Measurements from ENCODE around the gene GIMAP4. TPM values are rescaled to one million over a fixed set of nuclear protein-coding genes. Genes with fewer than 3 reads are reported as not detected.

The GIMAP4 gene
- polyA plus RNA-seq: 0.19 TPM in 1 of 2 replicates, not detected in the other

GRCh38 chr7:150567169-150567568 lies at the start of gene GIMAP4:
Gene GIMAP4 (plus strand): TSS chr7:150567390. CDS start chr7:150569902, 2,512 bp downstream.

Other genes starting within 250 kb of the GIMAP4 start
- gene LRRC61, start 244.0 kb upstream of the GIMAP4 start, polyA plus RNA-seq: 0.67 and 2.2 TPM in 2 replicates
- gene ACTR3C, start 243.8 kb upstream of the GIMAP4 start, polyA plus RNA-seq: 27.7 and 40.6 TPM in 2 replicates
- gene RARRES2, start 225.8 kb upstream of the GIMAP4 start, polyA plus RNA-seq: 1.3 and 1.9 TPM in 2 replicates
- 7.0 and 15.3 TPM in 2 replicates for gene REPIN1, start 198.6 kb upstream of the GIMAP4 start, polyA plus RNA-seq
- 0.22 and 0.38 TPM in 2 replicates for gene ZNF775, start 188.1 kb upstream of the GIMAP4 start, polyA plus RNA-seq
- 0.38 TPM in 1 of 2 replicates, not detected in the other for gene GIMAP8, start 116.8 kb upstream of the GIMAP4 start, polyA plus RNA-seq
- gene GIMAP7, start 52.5 kb upstream of the GIMAP4 start, polyA plus RNA-seq: 0.25 and 1.0 TPM in 2 replicates
- not detected in 2 replicates for gene GIMAP6, start 65.0 kb downstream of the GIMAP4 start, polyA plus RNA-seq
- gene GIMAP2, start 118.3 kb downstream of the GIMAP4 start, polyA plus RNA-seq: 0.50 and 1.0 TPM in 2 replicates
- not detected in 2 replicates for gene GIMAP1, start 149.2 kb downstream of the GIMAP4 start, polyA plus RNA-seq
- gene GIMAP5, start 170.0 kb downstream of the GIMAP4 start, polyA plus RNA-seq: 1.3 TPM in 1 of 2 replicates, not detected in the other
- gene TMEM176B, start 233.0 kb downstream of the GIMAP4 start, polyA plus RNA-seq: 2.5 TPM in 1 of 2 replicates, not detected in the other
- gene TMEM176A, start 233.4 kb downstream of the GIMAP4 start, polyA plus RNA-seq: 1.2 TPM in 1 of 2 replicates, not detected in the other